Stimulated activated CD4-positive, alpha-beta T cell treated with anti-CD3 and anti-CD28 coated beads, Interleukin-15, amount 100 ng/mL, for 48 hours (primary cell): ENCODE measurements around the gene FOXD4L3.
"Not testable (repeated sequence)": the region's sequence is repeated elsewhere in the genome, so short reads cannot be mapped to it uniquely, and the experiment has no call there.

Source experiments
- DNase-seq, 2 donors: peaks; one replicate each; pipeline ENCODE4 v3.0.0-alpha.2; 2020; ENCODE audit warnings: low read depth in 2 of 2

FOXD4L3 gene

DNA sequence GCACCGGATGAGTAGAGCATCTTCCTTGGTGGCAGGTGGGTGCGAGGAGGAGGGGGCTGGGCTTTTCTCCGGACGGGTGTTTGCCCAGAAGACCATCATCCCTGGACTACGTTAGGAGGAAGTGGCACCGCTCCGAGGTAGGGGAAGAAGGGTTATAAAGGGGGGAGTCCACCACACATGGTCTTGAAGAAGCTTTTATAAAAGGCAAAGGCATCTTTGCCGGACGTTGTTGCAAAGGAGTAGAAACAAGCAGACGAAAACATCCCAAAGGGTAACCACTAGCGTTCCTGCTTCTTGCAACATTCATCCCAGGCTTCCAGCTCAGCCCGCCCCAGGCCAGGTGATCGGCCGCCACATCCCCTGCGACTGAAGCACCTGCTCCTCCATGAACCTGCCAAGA, at the start of gene FOXD4L3:
Gene FOXD4L3 (plus strand): TSS at position 301 of the 400 bp plus-strand sequence. CDS start 85 bp downstream, at position 386.
- DNase-seq = not testable (repeated sequence)

GRCh38 chr9:68281041-68281440, 21.6 kb upstream of the FOXD4L3 start:
- DNase-seq = not testable (repeated sequence)

- DNase-seq = not testable (repeated sequence)
Measured at GRCh38 chr9:68303771-68304170, 1.1 kb downstream of the FOXD4L3 start.

DNA sequence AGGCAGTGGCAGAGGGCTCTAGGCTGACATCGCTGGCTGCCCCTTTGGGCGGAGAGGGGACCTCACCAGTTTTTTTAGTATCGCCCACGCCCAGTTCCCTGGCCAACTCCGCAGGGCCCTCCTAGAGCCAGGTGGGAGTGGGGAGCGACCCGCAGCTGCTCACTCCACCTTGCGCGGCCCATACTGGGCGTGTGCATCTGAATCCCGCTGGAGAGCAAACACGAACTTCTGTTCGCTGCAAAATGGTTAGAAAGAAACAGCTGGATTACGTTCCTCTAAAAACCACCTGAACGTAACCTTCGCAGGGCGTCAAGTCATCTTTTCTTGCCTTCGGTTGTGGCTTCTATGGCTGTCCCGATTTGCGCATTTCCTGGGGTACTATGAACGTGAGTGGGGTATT, 1.5 kb downstream of the FOXD4L3 start:
- DNase-seq = not testable (repeated sequence)

DNA sequence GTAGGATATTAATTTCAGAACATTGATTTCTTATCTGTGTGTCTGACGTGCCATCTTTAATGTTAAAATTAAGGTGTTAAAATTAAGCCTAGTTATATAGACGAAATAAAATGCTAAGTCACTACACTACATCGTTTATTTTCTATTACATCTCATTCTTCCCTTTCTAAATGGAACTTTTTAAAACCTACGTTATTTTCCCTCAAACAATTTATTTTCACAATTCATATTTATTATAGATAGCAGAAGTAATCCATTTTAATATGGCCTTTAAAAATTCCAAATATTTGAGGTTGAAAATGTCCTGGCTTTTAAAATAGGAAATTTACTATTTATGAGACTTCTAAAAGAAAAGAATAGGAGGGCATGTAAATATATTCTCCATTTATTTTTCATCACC, 2.1 kb downstream of the FOXD4L3 start:
- DNase-seq = not testable (repeated sequence)

- not testable (repeated sequence) for DNase-seq
Measured at GRCh38 chr9:68305680-68306285, 3.1 kb downstream of the FOXD4L3 start.

- DNase-seq = not testable (repeated sequence)
Measured at GRCh38 chr9:68306391-68306964, 3.8 kb downstream of the FOXD4L3 start.

GRCh38 chr9:68307127-68307526, 4.5 kb downstream of the FOXD4L3 start:
- DNase-seq = not testable (repeated sequence)

- DNase-seq = not testable (repeated sequence)
Measured at GRCh38 chr9:68307654-68308053, 5.0 kb downstream of the FOXD4L3 start.

DNA sequence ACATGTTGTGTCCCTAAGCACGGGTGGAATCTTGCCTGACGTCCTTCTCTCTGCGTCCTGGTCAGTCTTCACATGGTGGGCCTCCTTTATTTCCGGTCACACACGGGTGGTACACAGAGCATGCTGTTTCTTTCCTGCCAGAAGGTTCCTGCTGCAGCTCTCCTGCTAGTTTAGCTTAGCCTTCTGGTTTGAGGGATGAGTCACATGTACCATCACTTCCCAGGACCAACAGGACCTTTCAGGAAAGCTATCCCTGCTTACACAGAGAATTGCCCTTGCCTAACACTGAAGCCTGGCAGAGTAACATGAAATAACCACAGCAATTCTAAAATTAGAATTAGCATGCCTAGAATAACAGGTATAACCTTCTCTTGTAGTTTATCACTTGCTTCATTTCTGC, 8.5 kb downstream of the FOXD4L3 start:
- not testable (repeated sequence) for DNase-seq

DNA sequence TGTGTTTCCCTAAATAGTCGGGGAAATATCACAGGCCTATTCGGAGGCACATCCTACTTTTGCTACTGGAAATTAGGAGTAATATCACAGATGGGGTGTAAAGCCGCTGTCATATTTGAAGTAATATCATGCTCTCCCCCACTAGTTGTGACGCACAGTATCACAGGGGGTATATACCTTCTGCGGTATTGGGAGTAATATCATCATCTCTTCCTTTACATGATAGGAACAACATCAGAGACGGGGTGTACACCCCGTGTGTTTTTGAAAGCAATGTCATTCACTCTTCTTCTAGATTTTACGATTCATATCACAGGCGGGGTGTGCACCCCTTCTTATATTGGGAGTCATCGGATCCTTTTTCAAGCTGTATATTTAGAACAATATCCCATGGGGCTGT, 15.5 kb downstream of the FOXD4L3 start:
- not testable (repeated sequence) for DNase-seq

- DNase-seq = not testable (repeated sequence)
Measured at GRCh38 chr9:68323749-68324148, 21.1 kb downstream of the FOXD4L3 start.

- DNase-seq = not testable (repeated sequence)
Measured at GRCh38 chr9:68324518-68324917, 21.9 kb downstream of the FOXD4L3 start.

- not testable (repeated sequence) for DNase-seq
Measured at GRCh38 chr9:68329106-68329505, 26.4 kb downstream of the FOXD4L3 start.

GRCh38 chr9:68330531-68331173, 28.0 kb downstream of the FOXD4L3 start:
- DNase-seq = not testable (repeated sequence)

DNA sequence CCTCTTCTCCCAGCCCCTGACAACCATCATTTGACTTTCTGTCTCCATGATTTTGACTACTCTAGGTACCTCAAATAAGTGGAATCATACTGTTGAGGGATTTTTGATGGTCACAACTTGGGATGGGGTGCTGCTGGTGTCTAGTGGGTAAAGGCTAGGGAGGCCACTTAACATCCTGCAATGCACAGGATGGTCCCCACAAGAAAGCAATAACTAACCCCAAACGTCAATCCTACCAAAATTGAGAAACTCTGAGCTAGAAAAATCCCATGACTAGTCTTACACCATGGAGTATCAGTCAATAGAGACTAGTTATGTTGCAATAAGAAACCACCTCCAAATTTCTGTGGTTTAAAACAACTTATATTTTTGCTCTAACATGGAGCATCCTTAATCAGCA, 29.5 kb downstream of the FOXD4L3 start:
- not testable (repeated sequence) for DNase-seq

- not testable (repeated sequence) for DNase-seq
Measured at GRCh38 chr9:68335935-68336334, 33.3 kb downstream of the FOXD4L3 start.

- DNase-seq = not testable (repeated sequence)
Measured at GRCh38 chr9:68336639-68337339, 34.1 kb downstream of the FOXD4L3 start.

GRCh38 chr9:68338000-68338399, 35.3 kb downstream of the FOXD4L3 start:
- DNase-seq = not testable (repeated sequence)

DNA sequence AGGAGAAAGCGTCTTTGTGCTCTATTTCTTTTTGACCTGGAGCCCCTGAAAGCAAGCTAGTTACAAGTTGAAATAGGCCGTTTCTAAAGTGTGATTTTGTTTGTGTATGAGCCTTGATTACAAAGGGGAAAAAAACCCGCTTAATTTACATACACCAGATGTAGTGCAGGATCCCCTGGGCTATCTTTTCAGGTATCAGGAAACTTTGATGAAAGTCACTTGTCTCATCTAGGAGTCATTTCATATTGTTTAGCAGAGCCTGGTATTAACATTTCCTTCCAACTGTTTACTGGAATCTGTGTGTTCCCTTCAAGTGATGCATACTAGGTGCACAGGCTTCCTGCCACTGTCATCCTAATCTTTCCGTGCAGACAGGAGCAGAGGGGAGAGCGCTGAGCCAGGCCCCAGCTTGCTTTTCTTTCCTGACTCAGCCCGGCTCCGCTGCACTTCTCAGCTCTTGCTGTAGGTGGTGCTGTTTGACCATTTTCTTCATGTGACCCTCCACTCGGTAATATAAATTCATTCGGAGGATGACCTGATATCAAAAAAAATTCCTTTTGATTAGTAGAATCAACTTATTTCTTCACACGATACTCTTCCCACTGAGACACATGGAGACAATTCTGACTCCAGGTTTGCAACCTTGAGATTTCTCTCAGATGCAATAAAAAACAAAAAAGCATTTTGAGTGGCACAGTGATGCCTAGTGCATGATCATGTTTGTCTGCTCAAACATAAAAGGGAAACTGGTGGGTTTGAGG, 39.8 kb downstream of the FOXD4L3 start:
- not testable (repeated sequence) for DNase-seq

DNA sequence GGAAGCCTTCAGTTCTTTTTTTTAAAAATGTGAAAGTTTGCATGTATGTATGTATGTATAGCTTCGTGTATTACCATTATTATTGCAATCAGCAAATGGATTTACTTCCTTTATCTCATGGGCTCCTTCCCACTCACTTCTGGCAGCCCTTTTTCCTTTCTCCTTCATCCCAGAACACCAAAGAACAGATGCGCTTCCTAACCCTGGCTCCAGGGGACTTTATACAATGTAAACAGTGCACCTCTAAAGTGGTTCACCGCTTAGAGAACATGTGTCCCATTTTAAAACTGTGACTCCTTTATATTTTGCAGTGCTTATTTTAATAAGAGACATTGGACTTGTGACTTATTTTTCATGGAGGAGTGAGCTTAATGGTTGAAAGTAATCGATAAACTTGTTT, 40.6 kb downstream of the FOXD4L3 start:
- DNase-seq = not testable (repeated sequence)
